H1 (cell line): ENCODE results near the gene GNG13. TPM values are rescaled to one million over a fixed set of nuclear protein-coding genes. Genes with fewer than 3 reads are reported as not detected.

Experiments
- CTCF ChIA-PET: fragments of 300-600 bp; sonication (Branson Sonifier 250); formaldehyde crosslinking; loops from one replicate; lab custom pipeline; 2021; ENCODE audit not compliant: partially characterized antibody; lab: Charles Lee
- POLR2A ChIA-PET: fragments of 300-600 bp; sonication (Branson Sonifier 250); formaldehyde crosslinking; loops from one replicate; lab custom pipeline; 2021; ENCODE audit warnings: inconsistent platforms; ENCODE audit not compliant: partially characterized antibody; lab: Charles Lee
- DNase-seq, 2 experiments: peaks; one replicate each; pipeline versions ENCODE4 v3.0.0 to v3.0.0-alpha.2; 2010 to 2022; ENCODE audit warnings: low spot score in 2 of 2, low read depth in 1 of 2, mixed read lengths in 1 of 2
- FAIRE-seq: peaks from 2 replicates; lab custom pipeline; 2011; peaks lifted over from hg19 to GRCh38; lab: Jason Lieb, UNC
- H2AFZ ChIP-seq: 2 replicates; pipeline ENCODE4 v1.8.1; 2012; ENCODE audit warnings: low read length, inconsistent platforms
- H2AK5ac ChIP-seq: 2 replicates; pipeline ENCODE4 v1.6.1; 2013; ENCODE audit warnings: low read depth, low read length
- H2BK120ac ChIP-seq: replicated peaks from 2 replicates; pipeline ENCODE3; 2013; ENCODE audit warnings: low read depth, low read length, inconsistent platforms
- H2BK12ac ChIP-seq: 2 replicates; pipeline ENCODE4 v1.6.1; 2013; ENCODE audit warnings: low read depth, low read length
- H2BK15ac ChIP-seq: 2 replicates; pipeline ENCODE4 v1.6.1; 2013; ENCODE audit warnings: low read length
- H2BK20ac ChIP-seq: 2 replicates; pipeline ENCODE4 v1.6.1; 2013; ENCODE audit warnings: low read length
- H2BK5ac ChIP-seq: 2 replicates; pipeline ENCODE4 v1.6.1; 2013; ENCODE audit warnings: low read depth, low read length
- H3K14ac ChIP-seq: 2 replicates; pipeline ENCODE4 v1.6.1; 2013; ENCODE audit warnings: inconsistent platforms; ENCODE audit not compliant: insufficient read length
- H3K18ac ChIP-seq: 2 replicates; pipeline ENCODE4 v1.6.1; 2013; ENCODE audit warnings: low read length; ENCODE audit errors: extremely low read depth
- H3K23ac ChIP-seq: 2 replicates; pipeline ENCODE4 v1.6.1; 2013; ENCODE audit warnings: inconsistent platforms; ENCODE audit not compliant: insufficient read length
- H3K23me2 ChIP-seq: 2 replicates; pipeline ENCODE4 v1.6.1; 2013; ENCODE audit warnings: low read depth, low read length
- H3K27ac ChIP-seq: 2 replicates; pipeline ENCODE4 v1.6.1; 2011; ENCODE audit warnings: low read depth, low read length, inconsistent platforms
- H3K27me3 ChIP-seq, 4 experiments: replicated peaks in 1 of 4; 1 replicate in 1 of 4; 2 replicates in 3 of 4; pipeline versions ENCODE4 v1.6.1 to v1.8.1; 2011 to 2013; ENCODE audit warnings: low read length in 3 of 4, mild to moderate bottlenecking in 3 of 4, inconsistent platforms in 2 of 4, mixed read lengths in 2 of 4, moderate library complexity in 1 of 4; ENCODE audit not compliant: control insufficient read depth in 3 of 4, insufficient read depth in 3 of 4; ENCODE audit errors: extremely low read depth in 1 of 4
- H3K36me3 ChIP-seq, 4 experiments: 2 replicates each; pipeline versions ENCODE4 v1.6.1 to v1.8.1; 2011 to 2013; ENCODE audit warnings: mild to moderate bottlenecking in 4 of 4, low read length in 3 of 4, moderate library complexity in 2 of 4, control low read depth in 1 of 4, inconsistent platforms in 1 of 4; ENCODE audit not compliant: insufficient read depth in 4 of 4, control insufficient read depth in 2 of 4
- H3K4ac ChIP-seq: replicated peaks from 2 replicates; pipeline ENCODE3; 2013; ENCODE audit warnings: low read length, low read depth, mixed read lengths, inconsistent platforms; ENCODE audit not compliant: insufficient read length
- H3K4me1 ChIP-seq, 4 experiments: replicated peaks in 1 of 4; 1 replicate in 1 of 4; 2 replicates in 3 of 4; pipeline versions ENCODE4 v1.6.1 to v1.8.1; 2011 to 2013; ENCODE audit warnings: low read length in 3 of 4, inconsistent platforms in 2 of 4, mixed read lengths in 1 of 4; ENCODE audit not compliant: insufficient read depth in 4 of 4, control insufficient read depth in 3 of 4
- H3K4me2 ChIP-seq, 2 experiments: 2 replicates each; pipeline versions ENCODE4 v1.6.1 to v1.8.1; 2011 to 2013; ENCODE audit warnings: low read depth in 2 of 2, low read length in 2 of 2, control low read depth in 1 of 2, inconsistent platforms in 1 of 2, mild to moderate bottlenecking in 1 of 2; ENCODE audit not compliant: insufficient read depth in 1 of 2
- H3K4me3 ChIP-seq, 4 experiments: fragments of 200-600, 300-600 bp in 1 of 4; sonication (generic), shearing (Covaris generic), sonication (Bioruptor Twin) in 1 of 4; 2 replicates each; pipeline versions ENCODE4 v1.5.1 to v1.8.1; 2011 to 2016; ENCODE audit warnings: low read length in 4 of 4, low read depth in 3 of 4, control low read depth in 2 of 4, inconsistent platforms in 2 of 4, mild to moderate bottlenecking in 2 of 4, mixed read lengths in 1 of 4, moderate library complexity in 1 of 4; ENCODE audit not compliant: insufficient read depth in 2 of 4; ENCODE audit errors: extremely low read depth in 1 of 4
- H3K56ac ChIP-seq: replicated peaks from 2 replicates; pipeline ENCODE3; 2013; ENCODE audit warnings: low read depth, mild to moderate bottlenecking, mixed read lengths, low read length, inconsistent platforms; ENCODE audit not compliant: insufficient read length
- H3K79me1 ChIP-seq: 2 replicates; pipeline ENCODE4 v1.6.1; 2013; ENCODE audit warnings: low read depth, low read length, control low read depth
- H3K79me2 ChIP-seq, 2 experiments: 2 replicates each; pipeline versions ENCODE4 v1.6.1 to v1.8.1; 2012 to 2013; ENCODE audit warnings: low read length in 2 of 2, mild to moderate bottlenecking in 2 of 2, inconsistent platforms in 1 of 2; ENCODE audit not compliant: insufficient read depth in 2 of 2, control insufficient read depth in 1 of 2
- H3K9ac ChIP-seq, 4 experiments: replicated peaks in 1 of 4; 1 replicate in 1 of 4; 2 replicates in 3 of 4; pipeline versions ENCODE4 v1.6.1 to v1.8.1; 2011 to 2013; ENCODE audit warnings: low read depth in 3 of 4, low read length in 3 of 4, control low read depth in 2 of 4, mild to moderate bottlenecking in 2 of 4, moderate library complexity in 2 of 4, inconsistent platforms in 1 of 4; ENCODE audit errors: extremely low read depth in 1 of 4
- H3K9me3 ChIP-seq, 2 experiments: 2 replicates each; pipeline versions ENCODE4 v1.6.1 to v1.8.1; 2012 to 2013; ENCODE audit warnings: mild to moderate bottlenecking in 2 of 2, moderate library complexity in 2 of 2, control low read depth in 1 of 2, inconsistent platforms in 1 of 2, low read depth in 1 of 2, low read length in 1 of 2, mixed read lengths in 1 of 2; ENCODE audit not compliant: insufficient read depth in 2 of 2
- H4K20me1 ChIP-seq, 2 experiments: replicated peaks in 1 of 2; 2 replicates each; pipeline versions ENCODE3 to v1.8.1; 2011 to 2013; ENCODE audit warnings: inconsistent platforms in 2 of 2, low read length in 2 of 2, mild to moderate bottlenecking in 1 of 2; ENCODE audit not compliant: insufficient read depth in 2 of 2, control insufficient read depth in 1 of 2
- H4K5ac ChIP-seq: 2 replicates; pipeline ENCODE4 v1.6.1; 2013; ENCODE audit warnings: low read length, low read depth, mixed read lengths, inconsistent platforms; ENCODE audit not compliant: insufficient read length
- H4K8ac ChIP-seq: 2 replicates; pipeline ENCODE4 v1.8.0; 2013; ENCODE audit warnings: mild to moderate bottlenecking, moderate library complexity, low read length, inconsistent platforms; ENCODE audit not compliant: insufficient read depth; ENCODE audit errors: extremely low read depth
- H4K91ac ChIP-seq: replicated peaks from 2 replicates; pipeline ENCODE3; 2013; ENCODE audit warnings: low read length, mixed read lengths, inconsistent platforms; ENCODE audit not compliant: insufficient read length
- TBP ChIP-seq: IDR thresholded peaks from 2 replicates; pipeline ENCODE4 v1.6.1; 2011; ENCODE audit warnings: low read depth, low read length, improper control_type of control experiment
- ZNF274 ChIP-seq: IDR thresholded peaks from 2 replicates; pipeline ENCODE4 v1.7.0; 2012; ENCODE audit warnings: low read length, borderline replicate concordance; ENCODE audit errors: extremely low read depth
- WGBS, 2 experiments: shearing (Covaris generic) in 1 of 2; methylation state at CpG; one replicate each; pipeline versions ENCODE4 v1.1.6 to v1.1.7; 2013 to 2015; ENCODE audit warnings: low lambda C conversion rate in 2 of 2, mixed read lengths in 2 of 2, inconsistent platforms in 1 of 2, low coverage in 1 of 2, missing lambda C conversion rate in 1 of 2; ENCODE audit not compliant: insufficient replicate concordance in 2 of 2, insufficient coverage in 1 of 2, insufficient read length in 1 of 2; ENCODE audit errors: extremely low coverage in 1 of 2, missing lambda C conversion rate in 1 of 2; 5-methylcytosine and 5-hydroxymethylcytosine counted together
- polyA plus RNA-seq, 7 experiments: library from polyadenylated mRNA; depleted of rRNA in 3 of 7; stranded (reverse) in 5 of 7; unstranded in 2 of 7; fragments of >200 nt in 5 of 7; fragments of 200-250 nt in 2 of 7; gene quantifications; 1 replicate in 5 of 7; 2 replicates in 1 of 7; 4 replicates in 1 of 7; pipeline versions ENCODE4 v1.2.1 to v1.2.3, GENCODE V29; 2011 to 2013; ENCODE audit warnings: missing spikeins in 2 of 7, mixed read lengths in 2 of 7
- total RNA-seq: library from RNA; stranded (reverse); fragmentation: NEBNext Ultra II Directional; extraction: Animal tissue kit (Norgen Biotek cat#: 25700); gene quantifications from 2 replicates; pipeline ENCODE4 v1.2.1, GENCODE V29; 2021

Gene GNG13
- total and polyA plus RNA-seq, 2 of the 8 experiments (the other 6 are each of a cell fraction or from before 2014, with no cell fraction given) = not detected

DNA sequence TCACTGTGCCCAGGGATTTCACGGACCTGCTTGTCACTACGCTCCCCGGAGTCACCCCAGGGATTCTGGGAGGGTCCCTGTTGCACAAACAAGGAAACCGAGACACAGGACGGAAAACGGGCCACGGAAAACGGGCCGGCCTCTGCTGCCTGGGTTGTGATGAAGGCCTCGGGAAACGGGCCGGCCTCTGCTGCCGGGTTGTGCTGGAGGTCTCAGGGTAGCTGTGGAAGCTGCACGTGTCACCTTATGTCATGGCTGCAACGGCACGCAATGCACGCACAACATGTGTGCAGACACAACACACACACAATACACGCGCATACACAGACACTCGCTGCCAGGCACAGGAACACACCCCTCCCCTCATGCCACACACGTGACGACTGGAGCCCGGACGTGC is 27.0 kb upstream of the GNG13 start:
- H2AK5ac ChIP-seq = no peak overlapping the region
- H4K91ac ChIP-seq = no peak overlapping the region
- no peak overlapping the region for H3K18ac ChIP-seq
- TF ChIP-seq TBP (no peak), ZNF274 (no peak)
- no peak overlapping the region for H2AFZ ChIP-seq
- DNase-seq (no peak), FAIRE-seq (no peak)
- no peaks in the 10 kb centered on the region for H3K36me3 ChIP-seq
- peaks cover 0 to 6% (median 0%) of the 10 kb centered on the region in 4 experiments; a peak in 1 of 7 replicates for H3K4me1 ChIP-seq
- no peaks in the 10 kb centered on the region for H3K79me2 ChIP-seq
- no peak overlapping the region for H3K4ac ChIP-seq
- ChIA-PET POLR2A (no interaction called here), CTCF (no interaction called here)
- no peak overlapping the region for H2BK20ac ChIP-seq
- no peaks in the 10 kb centered on the region for H3K23me2 ChIP-seq
- no peak overlapping the region for H2BK12ac ChIP-seq
- H4K5ac ChIP-seq = no peak overlapping the region
- no peak overlapping the region for H2BK120ac ChIP-seq
- H3K23ac ChIP-seq = no peak overlapping the region
- H3K27ac ChIP-seq = no peak overlapping the region
- H4K20me1 ChIP-seq = peaks cover 0 to 3% of the 10 kb centered on the region in 2 experiments
- no peaks in the 10 kb centered on the region for H3K27me3 ChIP-seq
- H3K9ac ChIP-seq = no peak overlapping the region
- H3K56ac ChIP-seq = no peak overlapping the region
- no peak overlapping the region for H2BK15ac ChIP-seq
- WGBS, 2 experiments = 90% methylated on average over 24 of the region's 24 CpGs; no CpG with 5 or more reads in 1 of the 2 experiments
- no peak overlapping the region for H3K4me2 ChIP-seq
- H4K8ac ChIP-seq = no peak overlapping the region
- H3K79me1 ChIP-seq = no peaks in the 10 kb centered on the region
- peaks cover 0 to 40% of the 10 kb centered on the region in 2 experiments; a peak in 2 of 4 replicates for H3K9me3 ChIP-seq
- no peak overlapping the region for H3K4me3 ChIP-seq
- H2BK5ac ChIP-seq = no peak overlapping the region
- H3K14ac ChIP-seq = no peak overlapping the region
